T1000 (cell line): Measurements from ENCODE around the gene FAM3D.

Source experiments
- DNase-seq: peaks from one replicate; lab custom pipeline; 2025; ENCODE audit warnings: mixed read lengths; lab: John Stamatoyannopoulos, UW

Gene FAM3D

DNA sequence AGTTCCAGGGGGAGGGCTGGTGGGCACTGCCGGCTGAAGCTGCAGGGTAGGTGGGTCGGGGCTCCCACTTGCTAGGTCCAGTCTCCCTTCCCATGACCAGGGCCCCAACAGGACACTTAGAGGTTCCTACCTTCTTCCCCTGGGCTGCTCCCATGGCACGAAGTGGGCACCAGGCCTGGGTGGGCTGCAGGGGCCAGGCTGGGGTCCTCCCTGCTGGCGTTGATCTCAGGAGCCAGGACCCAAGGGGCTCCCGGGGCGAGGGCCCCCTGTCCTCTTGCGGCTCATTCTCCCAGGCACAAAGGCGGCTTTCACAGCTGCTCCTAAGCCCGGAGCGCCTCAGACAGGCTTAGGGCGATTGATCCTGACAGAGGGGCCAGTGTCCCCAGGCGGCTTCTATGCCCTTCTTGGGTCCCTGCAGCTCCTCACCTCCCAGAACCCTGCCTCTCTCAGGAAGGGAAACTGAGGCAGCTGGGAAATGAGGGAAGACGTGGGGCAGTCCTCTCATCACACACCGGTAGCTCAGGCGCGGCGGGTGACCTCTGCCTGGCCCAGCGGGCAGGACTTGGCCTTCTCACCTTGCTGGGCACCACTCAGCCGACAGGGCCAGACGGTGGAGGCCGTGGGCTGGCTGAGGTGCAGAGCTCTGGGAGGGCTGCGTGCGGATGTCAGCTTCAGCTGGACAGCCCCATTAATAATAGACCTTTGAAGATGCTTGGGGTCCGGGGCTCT lies 39.6 kb downstream of the FAM3D start:
- no peak for DNase-seq

DNA sequence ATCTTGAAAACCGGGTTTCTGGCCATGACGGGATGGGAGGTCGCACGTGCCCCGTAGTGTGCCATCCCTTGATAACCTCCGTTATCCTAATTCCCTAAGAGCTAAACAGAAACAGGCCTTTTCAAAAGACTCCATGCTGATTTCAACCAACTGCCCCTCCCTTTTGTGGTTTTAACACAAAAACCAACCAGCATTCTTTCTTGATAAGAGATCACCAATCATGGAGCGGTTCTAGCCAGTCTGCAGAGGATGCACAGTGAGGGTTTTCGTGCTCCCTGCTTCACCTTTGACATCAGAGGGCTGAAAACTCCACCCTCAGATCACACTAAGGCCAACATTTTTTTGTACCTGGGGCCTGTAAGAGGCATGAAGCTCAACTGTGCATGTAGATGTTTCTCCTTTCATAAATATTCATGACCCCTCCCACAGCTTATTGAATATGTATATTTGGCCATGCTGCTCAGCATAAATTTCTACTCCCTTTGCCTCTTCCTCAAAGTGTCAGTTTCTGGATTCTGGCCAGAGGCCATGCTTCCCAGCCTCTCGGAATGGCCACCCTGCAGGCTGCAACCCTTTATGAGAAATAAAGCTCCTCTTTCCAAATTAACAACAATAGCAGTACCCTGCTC lies 41.3 kb downstream of the FAM3D start:
- DNase-seq, result no peak

DNA sequence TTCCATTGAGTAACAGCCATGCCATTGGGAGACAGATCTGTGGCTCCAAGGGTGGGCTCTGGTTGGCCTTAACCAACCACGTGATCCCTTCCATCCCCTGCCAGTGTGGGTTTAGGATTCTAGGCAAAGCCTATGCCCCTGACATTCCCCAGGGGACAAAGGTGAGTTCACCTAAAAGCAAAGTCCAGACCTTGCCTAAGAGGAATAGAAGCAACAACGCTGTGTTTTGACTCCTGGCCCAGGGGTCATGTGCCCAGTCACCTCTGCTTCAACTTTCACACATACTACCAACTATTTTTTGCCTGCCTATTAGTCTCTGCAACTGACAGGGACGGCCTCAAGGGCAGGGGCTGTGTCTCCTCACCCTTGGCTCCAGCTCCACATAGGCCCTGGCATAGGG lies 42.0 kb downstream of the FAM3D start:
- no peak for DNase-seq

DNA sequence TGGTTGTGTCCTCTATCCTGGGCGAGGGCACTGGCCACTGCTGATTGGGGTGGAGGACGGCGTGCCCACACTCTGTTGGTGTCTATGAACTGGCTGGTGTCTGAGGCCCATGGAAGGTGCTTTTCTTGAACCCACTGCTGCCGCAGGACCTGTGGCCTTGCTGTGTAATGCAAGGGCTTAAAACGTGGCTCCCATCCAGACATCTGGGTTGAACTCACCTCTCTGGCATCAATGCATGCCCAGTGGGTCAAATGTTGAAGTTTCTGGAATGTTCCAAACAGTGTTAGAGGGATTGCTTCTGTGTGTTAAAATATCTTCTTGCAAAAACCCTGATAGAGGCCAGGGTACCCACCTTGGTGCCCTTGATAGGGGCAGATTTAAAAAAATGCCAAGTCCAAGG lies 42.6 kb downstream of the FAM3D start:
- DNase-seq, result no peak

DNA sequence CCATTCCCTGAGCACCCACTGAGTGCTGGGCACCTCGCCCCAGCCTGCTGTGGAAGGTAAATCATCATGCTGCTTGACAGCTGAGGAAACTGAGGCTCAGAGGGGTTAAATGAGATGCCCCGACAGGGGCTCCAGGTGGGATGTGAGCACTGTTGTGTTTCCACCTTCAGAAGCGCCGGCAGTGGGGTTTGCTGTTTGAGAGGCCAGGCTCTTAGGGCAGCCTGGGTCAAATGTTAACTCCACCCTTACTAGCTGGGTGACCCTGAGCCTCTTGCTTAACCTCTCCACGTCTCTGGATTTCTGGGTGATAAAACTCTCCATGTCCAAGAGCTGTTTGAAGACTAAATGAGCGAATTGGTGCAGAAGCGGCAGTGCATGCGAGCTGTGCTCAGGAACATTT lies 43.1 kb downstream of the FAM3D start:
- no peak for DNase-seq

DNA sequence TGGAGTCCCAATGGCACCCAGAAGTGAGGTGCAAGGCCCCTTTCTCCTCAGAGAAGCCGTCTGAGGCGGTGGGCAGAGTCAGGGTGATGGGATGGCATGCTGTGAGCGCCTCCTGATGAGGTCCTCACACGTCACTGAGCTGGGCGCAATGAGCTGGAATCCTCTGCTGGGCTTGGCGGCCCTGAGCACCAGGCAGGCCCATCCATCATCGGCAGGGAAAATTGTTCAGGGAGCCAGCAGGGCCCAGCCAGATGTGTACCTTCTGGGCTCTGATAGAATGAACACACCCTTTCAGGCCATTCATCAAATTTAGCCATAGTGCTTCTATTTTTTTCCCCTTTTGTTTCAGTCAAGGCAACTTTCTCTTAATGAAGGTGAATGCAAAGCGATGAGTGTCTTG lies 43.7 kb downstream of the FAM3D start:
- no peak for DNase-seq

DNA sequence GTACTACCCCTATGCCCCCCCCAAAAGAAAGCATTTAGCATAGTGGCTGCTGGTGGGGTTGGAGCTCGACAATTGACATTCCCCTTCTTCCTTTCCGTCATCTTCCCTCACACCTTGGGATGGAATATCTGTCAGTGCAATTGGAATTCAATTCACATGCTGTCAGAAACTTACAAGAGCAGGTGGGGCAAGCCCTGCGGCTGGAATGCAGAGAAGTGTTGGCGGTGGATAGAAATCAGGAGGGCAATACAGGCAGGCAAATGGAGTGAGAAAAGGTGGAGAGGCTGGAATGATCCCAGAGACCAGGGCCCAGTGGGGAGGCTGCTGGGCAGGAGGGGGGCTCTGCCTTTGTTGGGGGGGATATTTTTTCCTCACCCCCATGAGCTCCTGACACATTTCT lies 44.1 kb downstream of the FAM3D start:
- DNase-seq, result no peak

DNA sequence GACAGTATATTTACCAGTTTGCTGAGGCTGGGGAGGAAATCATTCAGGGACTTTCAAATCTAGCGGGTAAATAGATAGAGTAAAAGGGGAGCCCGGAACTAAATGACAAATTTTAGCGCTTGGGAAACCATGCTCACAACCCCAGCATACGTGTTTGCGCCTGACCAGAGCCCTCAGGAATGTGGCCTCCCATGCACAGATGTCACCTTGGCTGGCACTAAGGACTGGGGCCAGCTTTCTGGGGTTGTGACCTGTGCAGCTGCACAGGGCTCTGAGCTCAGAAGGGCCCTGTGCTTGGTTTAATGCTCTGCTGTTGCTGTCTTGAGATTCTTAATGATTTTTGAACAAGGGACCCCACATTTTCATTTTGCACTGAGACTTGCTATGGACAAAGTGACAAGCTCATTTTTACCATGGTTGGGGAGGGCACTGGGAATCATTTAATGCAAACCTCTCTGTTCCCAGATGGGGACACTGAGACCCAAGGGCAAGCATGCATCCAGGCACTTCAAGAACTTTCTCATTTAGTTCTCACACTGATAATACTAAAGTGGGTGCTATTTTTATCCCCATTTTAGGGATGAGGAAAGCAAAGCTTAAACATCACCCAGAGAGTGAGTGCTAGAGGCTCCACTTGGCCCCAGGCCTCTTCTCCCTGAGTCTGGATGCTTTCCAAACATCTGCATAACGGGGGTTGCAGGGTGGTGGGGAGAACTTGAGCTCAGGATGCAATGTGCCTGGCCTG lies 45.3 kb downstream of the FAM3D start:
- DNase-seq, result no peak

DNA sequence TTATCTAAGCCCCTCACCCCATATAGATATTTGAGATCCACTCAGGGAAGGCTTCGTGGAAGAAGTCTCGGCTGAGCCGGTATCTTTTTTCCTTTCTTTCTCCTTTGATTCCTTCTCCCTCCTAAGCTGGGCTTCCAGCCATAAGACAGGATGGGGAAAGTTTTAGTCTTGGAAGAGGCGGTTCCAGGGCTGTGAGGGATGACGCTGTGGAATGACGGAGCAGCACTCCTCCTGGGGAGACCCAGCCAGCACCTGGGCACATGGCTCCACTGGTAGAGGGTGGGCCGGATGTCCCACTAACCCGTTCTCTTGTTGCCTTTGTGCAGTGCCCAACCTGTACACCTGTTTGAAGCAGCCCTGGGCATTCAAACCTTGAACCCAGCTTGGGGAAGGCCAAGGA lies 46.2 kb downstream of the FAM3D start:
- DNase-seq, result no peak

DNA sequence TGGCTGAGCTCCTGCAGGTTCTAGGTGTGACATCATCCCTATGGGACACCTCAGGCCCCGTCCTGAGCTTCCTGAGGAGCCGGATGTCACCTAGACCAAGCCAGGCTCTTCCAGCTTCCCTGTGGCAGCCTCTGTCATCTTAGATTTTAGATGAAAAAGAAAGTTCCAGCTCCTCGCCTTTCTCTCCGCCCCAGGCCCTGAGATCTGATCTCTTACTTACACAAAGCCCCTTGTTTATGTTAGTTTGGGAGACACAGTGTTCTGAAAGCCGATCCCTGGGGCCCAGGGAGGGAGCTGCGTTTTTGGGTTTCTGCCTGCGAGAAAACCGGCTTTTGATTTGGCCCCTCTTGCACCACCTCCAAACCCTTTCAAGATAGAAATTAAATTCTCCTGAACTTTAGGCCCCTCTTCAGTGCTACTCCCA lies 49.2 kb downstream of the FAM3D start:
- no peak for DNase-seq

DNA sequence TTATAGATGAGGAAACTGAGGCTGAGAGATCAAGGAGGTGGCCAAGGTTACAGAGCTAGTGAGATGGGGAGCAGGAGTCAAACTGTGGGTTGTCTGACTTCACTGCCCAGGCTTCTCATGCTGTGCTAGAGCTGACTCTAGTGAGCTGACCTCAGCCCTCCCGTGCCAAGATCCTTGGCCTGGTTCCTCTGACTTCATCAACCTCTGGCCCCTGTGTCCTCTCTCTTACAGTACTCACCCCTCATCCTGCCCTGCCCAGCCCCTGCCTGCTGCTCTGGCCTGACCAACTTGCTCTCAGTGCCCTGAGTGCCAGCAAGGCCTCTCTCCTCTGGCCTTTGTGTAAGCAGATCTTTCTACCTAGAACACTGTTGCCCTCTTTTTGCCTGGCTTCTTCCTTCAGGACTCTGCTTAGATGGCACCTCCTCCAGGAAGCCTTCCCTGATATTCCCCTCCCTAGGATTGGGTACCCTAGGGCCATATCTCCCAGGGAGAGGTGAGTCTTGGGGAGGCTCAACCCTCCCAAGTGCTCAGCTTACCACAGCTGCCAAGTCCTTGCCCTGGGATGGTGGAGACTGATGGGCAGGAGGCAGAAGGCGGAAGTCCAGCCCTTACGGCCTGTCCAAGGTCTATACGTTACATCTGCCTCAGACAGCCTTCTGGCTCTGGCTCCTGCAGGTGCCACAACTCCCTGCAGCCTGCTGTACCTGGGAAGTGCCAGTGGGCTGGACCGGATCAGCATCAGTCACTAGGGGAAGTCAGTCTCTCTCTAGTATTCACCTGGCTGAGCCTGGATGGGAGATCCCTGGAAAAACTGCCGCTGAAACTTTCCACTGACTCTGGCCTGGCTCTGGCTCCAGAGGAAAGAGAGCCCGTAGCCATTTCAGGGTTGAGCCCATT lies 53.1 kb downstream of the FAM3D start:
- DNase-seq, result no peak

DNA sequence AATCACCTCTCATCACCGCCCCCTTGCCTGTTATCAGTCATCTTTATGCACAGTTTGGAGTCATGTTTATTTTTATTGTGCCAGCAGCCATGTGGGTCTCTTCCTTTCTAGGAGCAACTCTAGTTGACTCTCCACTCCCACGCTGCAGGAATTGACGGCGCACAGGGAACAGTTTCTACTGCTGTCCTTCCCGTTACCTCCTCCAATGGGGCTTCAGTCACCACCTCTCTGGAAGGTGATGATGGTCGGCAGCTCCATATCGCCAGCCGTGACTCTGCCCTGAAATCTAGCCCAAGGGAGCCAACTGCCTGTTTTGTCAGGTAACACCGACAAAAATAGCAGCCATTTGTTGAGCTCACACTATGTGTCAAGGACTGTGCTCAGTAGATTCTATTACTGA lies 53.7 kb downstream of the FAM3D start:
- no peak for DNase-seq

DNA sequence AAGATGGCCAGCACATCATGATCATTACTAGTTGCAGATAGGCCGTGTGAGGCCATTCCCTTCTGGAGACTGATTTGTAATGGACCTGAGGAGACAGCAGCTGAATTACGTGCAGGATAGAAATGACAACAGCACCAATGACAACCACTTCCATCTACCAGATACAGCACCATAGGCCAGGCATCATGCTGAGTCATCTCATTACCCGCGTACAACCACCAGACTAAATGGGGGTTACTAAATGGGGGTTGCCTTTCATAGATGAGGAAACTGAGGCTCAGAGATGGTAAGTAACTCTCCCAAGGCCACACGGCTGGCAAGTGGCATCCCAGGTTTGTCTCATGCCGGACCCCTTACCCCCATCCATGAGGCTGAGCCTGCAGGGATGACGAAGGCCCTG lies 56.6 kb downstream of the FAM3D start:
- no peak for DNase-seq

DNA sequence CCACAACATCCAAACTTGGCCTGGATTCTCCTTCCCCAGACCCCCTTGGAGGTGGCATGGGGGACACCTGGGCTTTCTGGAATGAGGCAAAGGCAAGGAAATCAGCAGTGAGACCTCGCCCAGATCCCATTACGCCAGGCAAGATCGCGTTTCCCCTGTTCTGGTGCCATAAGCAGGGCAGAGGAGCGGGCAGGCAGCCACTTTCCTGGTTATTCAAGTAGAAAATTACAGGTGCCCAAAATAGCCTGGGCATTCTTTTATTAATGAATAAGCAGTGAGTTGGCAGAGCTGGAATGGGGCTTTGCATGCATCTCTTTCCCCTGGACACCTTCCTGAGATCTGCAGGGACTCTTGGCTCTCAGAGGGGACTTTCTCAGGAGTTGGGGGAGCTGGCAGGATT lies 57.9 kb downstream of the FAM3D start:
- no peak for DNase-seq

DNA sequence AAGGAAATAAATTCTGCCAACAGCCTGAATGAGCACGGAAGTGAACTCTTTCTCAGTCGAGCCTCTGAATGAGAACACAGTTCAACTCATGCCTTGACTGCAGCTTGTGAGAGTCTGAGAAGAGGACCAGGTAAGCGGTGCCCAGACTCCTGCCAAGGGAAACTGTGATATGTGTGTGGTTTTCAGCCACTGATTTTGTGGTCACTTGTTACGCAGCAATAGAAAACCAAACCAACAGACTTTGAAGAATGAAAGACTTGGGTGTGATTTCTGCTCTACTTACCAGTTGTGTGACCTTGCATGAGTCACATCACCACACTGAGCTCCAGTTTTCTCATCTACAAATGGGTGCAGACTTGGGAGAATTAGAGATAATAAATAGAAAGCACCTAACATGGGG lies 58.8 kb downstream of the FAM3D start:
- DNase-seq, result no peak

DNA sequence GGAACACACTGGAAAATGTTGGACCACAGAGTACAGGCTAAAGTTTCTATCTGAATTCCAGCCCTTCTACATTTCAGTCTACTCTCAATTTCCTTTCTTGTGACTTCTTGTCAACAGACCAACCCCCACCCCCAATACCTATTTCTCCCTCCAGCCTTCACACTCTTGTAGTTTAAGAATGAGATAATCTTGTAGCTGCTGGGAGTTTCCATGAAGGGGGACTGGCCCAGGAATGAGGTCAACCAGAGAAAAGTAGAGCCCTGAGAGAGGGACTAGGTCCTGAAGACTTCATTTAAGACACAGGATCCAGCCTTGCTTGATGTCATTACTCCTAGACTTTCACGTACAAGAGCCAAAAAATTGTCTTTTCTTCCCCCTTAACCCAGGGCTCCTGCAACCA lies 59.9 kb downstream of the FAM3D start:
- no peak for DNase-seq

DNA sequence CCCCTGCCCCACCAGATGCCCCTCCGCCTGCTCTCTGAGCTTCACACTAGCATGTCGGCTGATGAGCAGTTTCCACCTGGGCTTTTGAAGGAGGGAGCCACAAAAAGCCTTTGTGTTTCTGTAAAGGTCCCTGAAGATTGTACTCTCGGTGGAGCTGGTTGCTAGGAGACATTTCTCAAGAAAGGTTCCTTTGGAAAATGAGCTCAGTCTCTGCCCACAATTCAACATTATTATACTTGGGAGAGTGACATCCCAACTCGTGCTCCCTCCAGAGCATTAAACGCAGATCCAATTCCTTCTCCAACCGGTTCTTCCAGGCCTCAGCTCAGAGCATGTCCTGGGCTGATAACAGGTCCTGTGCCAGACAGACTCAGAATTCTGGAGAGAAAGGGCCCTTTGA lies 62.5 kb downstream of the FAM3D start:
- no peak for DNase-seq

DNA sequence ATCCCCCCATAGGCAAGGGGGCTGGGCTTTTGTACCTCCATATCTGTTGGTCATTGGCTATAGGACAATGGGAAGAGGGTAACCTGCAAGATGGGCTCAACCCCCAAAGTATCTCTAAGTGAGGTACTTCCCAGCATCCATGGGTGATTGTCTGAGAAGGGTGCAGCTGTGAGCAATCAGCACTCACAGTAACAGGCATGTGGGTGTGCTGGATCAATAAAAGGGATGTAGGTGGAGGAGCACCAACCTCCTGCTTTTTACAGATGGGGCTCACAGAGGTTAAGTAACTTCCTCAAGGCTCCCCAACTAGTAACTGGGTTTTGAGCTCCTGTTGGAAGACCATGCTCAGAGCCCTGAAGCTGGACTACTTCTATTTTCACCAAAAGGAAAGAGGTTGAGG lies 63.0 kb downstream of the FAM3D start:
- no peak for DNase-seq

DNA sequence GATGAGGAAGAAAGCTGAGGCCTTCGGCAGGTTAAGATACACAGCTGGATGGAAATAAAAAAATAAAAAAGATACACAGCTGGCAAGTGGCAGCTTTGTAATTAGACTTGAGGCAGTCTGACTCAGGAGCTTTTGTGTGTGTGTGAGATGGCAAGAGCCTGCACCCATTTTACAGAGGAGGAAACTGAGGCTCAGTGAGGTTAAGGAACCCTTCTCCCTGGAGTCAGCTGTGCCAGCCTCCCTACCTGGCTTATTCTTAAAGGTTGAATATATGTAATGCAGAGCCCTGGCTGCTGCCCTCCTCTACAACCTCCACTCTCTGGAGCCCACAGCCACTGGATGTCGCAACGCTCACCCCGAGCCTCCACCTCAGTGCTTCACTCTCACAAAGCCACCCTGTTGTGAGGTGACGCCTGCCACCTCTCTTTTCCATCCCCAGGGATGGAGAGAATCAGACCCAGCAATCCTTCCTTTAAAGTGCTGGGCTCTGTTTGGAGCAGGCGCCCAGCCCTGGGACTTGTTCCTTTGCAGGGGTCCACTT lies 68.7 kb downstream of the FAM3D start:
- no peak for DNase-seq

DNA sequence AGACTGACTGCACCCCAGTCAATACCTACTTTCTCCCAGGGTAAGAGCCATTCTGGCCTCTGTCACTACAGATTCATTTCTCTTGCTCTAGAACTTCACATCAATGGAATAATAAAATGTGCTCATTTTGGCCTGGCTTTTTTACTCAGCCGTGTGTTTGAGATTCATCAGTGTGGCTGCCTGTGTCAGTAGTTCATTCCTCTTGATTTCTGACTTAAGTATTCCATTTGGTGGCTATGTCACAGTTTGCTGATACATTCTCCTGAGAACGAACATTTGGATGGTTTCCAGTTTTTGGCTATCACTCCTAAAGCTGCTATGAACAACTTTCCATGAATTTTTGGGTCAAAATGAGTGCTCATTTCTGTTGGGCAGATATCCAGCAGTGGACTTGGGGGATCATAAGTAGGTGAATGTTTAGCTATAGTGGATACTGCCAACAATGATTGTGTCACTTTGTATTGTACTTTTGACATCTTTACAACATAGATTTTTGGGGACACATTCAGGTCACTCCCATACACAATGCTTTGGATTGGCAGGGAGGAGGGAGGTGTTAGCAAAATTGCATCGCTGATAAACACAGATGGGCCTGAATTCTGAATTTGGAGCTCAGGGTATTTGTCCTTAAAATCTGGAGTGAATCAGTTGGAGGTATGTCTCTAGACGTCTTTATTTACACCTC lies 69.6 kb downstream of the FAM3D start:
- DNase-seq, result no peak

DNA sequence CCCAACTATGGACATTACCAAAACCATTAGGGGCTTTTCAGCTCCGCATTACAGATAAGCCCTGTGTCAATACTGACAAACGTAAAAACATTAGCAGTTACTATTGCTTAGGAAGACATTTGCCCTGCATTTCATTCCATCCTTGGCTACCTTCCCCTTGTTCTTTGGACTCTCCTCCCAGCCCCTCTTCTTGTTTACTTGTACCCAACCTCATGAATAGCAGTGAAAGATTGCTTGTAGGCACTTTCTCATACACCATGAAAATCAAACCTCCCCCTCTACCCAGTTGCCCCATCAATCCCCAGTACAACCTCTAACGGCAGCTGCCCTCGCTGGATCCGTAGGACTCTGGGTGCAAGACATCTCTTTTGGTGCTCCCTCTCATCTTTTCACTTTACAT lies 72.5 kb downstream of the FAM3D start:
- DNase-seq, result no peak
